GM18909 (cell line): ENCODE measurements around the gene CARD19.

ENCODE experiments used
- ATAC-seq: cut with Tn5 transposase; IDR thresholded peaks from one replicate; pipeline ENCODE4 v1.9.1; 2021; ENCODE audit warnings: mild to moderate bottlenecking; ENCODE audit not compliant: unreplicated experiment, poor library complexity

The CARD19 gene

DNA sequence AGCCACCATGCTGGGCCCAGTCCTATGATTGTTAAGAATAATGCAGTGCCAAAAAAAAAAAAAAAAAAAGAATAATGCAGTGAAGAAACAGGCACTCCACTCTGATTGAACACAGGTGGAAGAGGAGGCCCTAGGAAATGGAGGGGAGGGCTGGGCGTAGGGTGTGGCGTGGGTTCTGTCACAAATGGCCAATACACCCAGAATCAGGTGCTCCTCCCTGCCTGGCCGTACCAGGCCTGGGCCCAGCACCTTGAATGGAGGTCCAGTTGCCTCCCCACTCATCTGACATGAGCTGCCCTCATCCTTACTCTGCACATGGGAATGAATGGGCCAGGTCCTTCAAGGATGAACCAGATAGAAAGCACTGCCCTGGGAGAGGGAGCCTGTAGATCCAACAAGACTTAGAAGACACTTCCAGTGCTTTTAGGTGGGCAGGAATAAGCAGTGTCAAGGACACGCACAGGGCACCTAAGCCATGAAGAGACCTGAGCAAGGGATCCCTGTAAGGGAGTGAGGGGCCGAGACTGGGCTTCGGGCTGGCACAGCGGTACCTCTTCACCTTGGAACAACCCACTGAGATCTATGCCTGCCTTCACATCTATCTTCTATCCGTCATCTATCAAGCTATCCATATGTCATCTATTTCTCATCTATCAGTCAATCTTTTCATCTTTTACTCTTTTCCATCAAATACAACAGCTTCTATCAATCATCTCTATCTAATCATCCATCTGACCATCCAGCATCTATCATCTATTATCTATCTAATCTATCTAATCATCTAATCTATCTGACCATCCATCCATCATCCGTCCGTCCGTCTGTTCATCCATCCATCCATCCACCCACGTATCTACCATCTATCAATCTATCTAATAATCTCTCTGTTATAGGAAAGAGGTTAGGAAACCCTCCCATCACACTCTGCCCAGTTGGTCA is 22.2 kb downstream of the CARD19 start:
- ATAC-seq: no peak

GRCh38 chr9:93118863-93119702 is 23.1 kb downstream of the CARD19 start:
- no peak for ATAC-seq

GRCh38 chr9:93119703-93119952 is 23.6 kb downstream of the CARD19 start:
- ATAC-seq: no peak

DNA sequence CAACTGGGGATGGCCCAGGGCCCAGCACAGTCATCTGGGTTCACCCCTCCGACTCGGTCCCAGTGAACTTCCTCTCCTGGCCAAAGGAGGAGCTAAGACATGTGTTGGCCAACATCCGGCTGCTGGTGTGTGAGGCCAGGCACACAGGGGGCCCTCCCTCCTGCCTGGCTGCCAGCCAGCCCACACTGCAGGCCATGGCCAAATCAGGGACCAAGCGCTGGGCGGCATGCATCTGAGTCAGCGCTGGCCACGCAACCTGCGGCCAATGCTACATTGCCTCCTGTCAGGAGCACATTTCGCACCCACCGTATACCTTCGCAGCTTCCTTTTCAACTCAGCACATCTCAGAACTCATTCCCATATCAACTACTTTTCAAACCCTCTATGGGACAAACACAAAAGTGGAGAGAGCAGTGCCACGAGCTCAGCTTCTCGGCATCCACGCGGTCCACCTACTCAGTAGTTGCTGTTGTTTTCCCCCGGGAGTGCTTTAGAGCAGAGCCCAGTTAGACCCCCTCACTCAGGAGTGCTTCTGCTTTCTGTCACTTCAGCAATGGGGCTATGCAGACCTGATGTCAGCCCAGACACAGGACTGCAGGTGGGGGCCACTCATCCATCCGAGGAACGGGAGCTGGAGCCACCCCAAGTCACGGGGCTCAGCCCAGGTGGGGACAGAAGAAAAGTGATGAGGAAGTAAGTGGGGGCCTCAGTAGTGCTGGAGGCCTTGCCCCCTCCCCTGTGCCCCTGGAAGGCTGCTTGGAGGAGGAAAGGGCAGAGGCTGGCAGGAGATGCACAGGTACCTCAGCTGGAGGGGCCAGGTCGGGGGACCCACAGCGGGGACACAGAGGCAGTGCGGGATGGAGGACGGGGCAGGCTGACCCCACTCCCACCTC is 24.2 kb downstream of the CARD19 start:
- ATAC-seq: peak; percentile 79

GRCh38 chr9:93120846-93121315 is 24.9 kb downstream of the CARD19 start:
- ATAC-seq: no peak

GRCh38 chr9:93121316-93122241 is 25.6 kb downstream of the CARD19 start:
- no peak for ATAC-seq

DNA sequence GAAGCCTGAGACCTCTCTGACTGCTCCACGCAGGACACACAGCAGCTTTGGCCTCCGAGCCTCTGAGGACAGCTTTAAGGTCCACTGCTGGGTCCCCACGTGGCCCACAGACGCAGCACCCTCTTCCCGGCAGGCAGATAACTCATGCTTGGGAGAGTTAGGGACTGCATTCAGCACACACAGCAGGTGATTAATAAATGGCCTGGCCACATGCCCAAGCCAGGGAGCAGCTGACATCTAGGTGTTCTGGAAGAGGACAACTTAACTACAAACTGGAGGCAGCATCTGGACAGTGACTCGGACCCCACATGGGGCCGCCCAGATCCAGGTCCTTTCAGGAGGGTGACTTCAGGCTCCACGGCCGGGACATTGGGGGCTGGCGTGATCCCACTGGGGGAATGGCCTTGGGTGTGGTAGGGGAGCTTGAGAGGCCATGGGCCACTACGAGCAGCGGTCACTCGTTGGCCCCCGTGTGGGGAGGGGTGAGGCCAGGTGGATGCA is 26.8 kb downstream of the CARD19 start:
- ATAC-seq: no peak

GRCh38 chr9:93123561-93124283 is 27.7 kb downstream of the CARD19 start:
- no peak for ATAC-seq

DNA sequence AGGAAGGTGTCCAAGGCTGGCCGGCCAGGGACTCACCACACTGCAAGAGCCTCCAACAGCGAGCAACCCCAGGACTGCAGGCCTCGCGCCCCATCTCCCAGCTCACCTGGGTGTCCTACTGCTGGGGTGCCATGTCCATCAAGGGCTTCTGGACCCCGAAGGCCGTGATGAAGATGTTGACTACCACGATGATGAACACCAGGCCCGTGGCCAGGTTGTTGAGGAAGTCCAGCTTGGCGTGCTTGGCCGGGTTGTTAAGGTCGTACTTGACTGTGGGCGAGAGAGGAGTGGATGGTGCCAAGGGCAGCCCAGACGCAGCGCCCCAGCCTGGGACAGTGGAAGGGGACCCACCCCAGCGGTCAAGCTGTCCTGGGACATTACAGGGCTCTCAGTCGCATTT is 28.8 kb downstream of the CARD19 start:
- ATAC-seq: no peak

DNA sequence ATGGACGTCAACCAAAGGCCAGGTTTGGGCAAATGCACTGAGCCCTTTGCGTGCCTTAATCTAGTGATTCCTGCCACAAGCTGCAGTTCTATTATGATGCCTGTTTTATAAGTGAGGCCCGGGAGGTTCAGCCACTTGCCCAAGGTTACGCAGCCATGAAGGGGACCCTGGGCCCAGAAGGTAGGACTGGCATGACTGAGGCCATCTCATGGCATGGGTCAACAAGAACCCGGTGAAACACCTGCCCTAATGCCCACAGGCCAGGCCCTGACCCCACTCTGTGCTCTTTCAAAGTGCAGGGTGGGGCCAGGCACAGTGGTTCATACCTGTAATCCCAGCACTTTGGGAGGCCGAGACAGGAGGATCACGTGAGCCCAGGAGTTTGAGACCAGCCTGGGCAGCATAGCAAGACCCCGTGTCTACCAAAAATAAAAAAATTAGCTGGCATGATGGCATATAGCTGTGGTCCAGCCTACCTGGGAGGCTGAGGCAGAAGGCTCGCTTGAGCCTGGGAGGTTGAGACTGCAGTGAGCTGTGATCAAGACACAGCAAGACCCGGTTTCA is 29.4 kb downstream of the CARD19 start:
- no peak for ATAC-seq

- ATAC-seq: no peak
These were observed 30.2 kb downstream of the CARD19 start for GRCh38 chr9:93126151-93126781.

DNA sequence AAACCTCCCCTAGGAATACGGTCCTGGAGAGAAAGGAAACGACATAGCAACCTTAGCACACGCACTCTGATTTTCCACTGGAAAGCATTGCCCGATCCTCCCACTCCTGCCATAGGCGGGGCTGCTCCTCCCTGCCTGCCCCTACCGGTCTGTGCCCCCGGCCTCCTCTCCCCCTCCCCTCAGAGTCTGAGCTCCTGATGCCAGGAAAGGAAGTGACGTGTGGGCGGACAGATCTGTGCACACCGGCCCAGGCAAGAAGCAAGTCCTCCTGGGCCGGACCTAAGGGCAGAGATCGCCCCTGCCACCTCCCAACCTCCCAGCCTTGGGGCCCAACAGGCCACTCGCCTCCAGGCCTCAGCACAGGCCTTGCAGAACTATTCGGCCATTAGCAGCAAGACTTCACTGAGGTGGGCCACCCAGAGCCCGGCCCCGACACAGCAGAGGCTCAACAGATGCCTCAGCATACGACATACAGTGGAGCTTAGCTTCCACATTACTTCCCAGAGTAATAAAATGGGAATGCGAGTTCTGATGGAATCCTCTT is 30.9 kb downstream of the CARD19 start:
- no peak for ATAC-seq

DNA sequence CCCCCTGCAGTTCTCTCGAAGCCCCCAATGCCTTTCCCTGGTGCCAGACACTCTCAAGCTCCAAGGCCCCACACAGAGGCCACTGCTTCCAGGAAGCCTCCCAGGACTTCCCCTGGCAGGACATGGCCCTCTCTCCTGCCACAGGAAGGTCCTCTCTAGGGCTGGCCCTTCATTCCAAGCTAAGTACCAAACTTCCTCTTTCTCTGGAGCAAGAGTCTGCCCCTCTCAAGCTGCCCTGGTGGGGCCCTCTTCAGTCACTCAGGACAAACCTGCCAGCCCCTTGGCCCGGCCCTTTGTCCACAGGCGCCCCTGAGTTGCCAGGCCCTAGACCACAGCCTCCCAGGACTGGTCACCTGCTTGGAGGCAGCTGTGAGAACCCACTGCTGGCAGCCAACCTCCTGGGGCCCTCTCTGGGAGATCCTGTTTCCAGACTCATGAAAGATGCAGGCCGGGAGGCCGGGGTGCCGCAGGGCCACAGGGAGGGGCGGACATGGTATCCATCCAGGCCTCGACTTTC is 31.4 kb downstream of the CARD19 start:
- no peak for ATAC-seq

DNA sequence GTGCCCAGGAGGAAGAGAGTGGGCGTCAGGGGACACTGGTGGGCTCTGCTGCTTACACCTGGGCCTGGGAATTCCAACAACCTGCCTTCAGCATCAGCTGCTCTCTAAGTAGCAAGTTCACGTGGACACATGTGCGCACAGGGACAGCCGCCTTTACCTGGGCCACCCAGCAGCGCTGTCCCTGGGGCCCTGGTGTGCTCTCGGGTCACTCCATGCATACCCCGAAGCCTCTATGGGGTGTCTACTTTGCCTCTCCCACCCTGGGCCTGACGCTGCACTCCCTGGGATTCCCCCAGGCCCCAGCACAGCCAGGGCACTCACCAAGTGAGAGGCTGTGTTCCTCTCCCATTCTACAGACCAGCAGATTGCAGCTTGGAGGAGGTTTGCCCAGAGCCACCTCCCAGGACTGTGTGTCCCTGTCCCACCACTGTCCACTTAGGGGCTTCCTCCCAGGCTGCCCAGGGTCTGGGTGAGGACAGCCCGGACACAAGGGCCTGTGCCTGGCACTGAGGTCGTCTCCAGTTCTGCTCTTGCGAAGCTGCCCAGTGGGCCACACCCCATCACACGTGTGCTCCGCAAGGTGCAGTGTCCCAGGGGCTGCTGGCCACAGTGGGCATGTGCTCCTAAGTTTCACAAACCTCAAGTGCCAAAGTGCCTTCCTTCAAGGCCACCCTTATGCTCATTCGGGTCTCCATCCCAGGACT is 32.1 kb downstream of the CARD19 start:
- no peak for ATAC-seq

- ATAC-seq: no peak
These were observed 32.8 kb downstream of the CARD19 start for GRCh38 chr9:93128715-93129224.

DNA sequence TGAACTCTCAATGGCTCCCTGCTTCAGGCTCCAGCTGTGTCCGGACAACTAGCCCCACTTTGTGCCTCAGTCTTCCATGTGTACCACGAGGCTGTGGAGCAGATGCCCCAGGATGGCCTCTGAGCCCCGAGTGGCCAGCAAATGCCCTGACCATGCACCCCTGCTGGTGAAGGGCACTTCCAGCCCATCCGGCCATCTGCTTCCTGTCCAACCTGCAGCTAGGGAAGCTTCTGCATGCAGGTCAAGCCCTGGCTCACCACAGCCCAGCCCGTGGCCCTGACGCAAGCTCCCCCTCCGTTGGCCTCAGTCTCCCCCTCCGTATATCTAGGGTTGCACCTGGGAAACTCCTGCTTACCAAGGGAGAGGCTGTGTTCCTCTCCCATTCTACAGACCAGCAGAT is 33.3 kb downstream of the CARD19 start:
- no peak for ATAC-seq
